ENCODE data around the gene MSX1. TPM values are rescaled to one million over a fixed set of nuclear protein-coding genes. Genes with fewer than 3 reads are reported as not detected.

Gene MSX1
- total RNA-seq, 1 donor from 2014 or later, result 15.1 TPM

DNA sequence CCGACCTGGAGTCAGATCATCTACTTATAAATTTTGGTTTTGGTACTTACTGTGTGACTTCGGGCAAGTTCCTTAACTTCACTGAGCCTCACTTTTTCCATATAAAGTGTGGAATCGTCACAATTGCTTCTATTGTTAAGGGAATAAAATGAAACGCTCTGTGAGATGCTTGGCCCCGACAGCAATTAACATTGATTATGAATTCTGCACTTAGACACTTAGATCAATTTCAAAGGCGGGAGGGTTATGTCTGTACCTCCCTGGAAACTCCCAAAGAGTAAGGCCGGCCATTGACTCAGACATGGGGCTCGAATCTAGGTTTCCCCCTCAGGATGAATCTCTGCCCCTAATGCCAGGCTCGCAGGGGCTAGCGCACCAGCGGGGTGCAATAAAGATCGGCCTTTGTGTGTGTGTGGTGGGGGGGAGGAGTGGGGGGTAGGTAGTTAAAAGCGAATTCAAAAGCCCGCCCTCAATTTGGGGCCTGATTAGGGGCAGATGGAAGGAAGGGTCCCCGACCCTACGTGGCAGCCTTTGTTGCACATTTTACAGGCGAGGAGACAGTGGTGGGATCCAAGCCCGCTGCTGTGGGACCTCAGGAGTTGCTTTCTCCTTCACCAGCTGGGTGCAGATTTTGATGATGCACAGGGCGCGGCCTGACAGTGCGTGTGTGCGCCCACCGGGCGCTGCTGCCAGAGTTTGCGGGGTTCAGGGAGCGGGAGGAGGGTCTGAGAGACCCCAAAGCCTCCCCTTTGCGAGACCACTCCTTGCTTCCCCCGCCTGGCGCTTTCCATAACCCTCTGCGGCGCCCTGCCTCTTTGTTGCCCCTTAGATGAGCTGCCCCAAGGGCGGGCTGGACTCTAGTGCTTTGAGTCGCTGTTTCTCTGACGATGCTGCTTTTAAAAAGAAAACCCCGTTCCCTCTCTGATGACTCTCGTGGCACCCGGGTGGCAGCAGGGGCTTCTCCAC lies 9.6 kb downstream of the MSX1 start:
- no peak for DNase-seq (ENCODE audit: low read depth)

DNA sequence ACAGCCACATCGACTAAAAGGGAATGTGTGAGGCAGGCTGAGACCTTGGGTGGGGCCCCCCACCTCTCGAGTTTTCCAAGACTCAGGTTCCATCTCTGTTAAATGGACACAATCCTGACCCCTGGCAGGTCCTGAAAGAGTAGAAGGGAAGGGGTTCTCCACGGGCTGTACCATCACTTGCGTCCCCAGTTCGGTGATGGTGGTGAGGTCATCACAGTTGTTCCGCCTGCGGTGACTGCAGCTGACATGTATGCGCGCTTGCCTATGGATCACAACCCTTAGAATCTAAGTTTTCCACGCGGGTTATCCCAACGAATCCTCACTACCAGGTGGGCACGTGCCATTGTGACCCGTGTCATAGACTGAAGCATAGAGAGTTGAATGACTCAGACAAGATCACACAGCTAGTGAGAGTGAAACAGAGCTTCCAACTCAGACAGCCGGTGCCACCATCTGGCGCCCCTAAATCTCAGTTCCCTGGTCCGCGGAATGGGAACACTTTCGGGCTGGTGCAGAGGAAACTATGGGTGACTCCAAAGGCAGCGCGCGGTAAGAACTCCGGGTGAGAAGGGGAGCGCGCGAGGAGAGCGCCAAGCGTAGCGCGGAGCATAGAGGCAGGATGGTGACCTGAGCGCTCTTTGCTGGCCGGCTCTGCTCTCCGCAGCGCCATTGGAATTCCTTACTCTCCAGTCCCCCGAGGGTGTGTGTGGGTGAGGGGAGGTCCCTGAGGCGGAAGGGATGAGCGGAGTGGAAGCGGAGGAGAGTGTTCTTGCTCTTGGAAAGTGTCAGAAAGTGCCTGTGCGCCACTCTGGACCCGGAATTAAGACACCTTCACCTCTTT lies 10.5 kb downstream of the MSX1 start:
- DNase-seq (ENCODE audit: low read depth), result no peak

DNA sequence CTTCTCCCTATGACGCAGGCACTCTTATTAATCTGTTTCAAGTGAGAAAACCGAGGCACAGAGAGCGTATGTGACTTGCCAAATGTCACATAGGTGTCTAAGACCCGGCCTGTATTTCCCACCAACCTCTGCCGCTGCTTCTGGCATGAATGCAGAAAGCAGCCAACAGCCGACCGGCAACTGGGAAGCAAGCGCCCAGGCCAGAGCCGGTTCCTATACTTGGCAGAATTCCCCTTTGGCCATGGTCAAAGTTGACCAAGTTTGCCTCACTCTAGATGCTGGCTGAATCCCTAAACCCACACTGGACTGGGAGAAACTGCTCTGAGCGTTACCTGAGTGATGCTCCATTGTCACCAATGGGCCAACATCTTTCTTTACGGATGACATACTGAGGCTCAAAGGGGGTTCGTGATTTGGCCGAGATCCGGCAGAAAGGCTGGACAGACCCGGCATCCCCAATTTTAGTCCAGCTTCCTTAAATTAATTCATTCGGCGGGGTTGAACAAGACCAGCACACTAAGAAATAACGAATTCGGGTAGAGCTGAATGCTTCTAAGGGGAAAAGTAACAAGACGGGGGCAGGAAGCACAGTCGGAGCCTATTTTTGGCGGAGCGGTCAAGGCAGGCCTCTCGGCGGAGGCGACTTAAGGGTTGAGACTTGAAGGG lies 11.2 kb downstream of the MSX1 start:
- no peak for DNase-seq (ENCODE audit: low read depth)

DNA sequence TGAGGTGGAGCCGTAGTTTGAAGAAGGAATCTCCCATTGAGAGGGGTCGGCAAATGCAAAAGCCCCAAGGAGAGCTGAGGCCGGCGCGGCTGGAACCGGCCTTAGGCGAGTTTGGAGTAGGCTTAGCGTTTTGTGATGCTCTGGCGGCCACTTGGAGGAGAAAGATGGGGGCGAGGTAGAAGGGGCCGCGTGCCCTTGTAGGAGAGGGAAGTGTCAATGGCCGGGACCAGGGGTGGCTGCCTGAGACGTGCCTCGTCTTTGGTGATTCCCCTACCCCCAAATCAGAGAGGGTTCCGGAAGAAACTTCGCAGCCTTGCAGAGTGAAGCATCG lies 11.7 kb downstream of the MSX1 start:
- no peak for DNase-seq (ENCODE audit: low read depth)

DNA sequence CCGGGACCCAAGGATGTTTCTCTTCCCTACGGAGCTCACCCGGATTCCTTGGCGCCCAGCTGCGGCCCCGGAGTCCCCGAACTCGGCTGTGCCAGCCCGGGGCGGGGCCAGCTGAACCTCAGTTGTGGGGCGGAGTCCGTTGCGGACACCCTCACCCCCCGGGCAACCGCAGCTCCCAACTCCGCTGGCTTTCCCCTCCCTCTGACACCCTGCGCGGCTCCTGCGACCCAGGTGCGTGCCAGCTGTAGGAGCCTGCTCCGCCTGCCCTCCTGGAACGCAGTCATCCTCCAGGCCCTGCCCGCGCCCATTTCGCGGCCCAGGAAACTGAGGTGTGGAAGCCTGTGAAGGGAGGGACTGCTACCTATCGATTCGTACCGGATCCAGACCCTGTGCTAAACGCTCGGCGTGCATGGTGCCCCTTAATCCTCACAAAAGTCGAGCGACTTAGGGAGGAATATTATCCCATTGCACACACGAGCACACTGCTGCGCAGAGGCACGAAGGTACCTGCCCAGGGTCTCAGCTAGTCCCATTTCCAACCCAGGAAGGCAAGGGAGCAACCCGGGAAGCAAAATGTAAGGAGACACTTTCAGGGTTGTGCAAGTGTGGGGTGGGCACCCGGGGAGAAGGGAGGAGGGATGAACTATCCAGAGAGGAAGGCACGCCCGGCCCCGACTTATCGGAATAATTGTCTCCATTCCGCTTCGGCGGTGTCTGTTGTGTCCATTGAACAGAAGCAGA lies 12.3 kb downstream of the MSX1 start:
- DNase-seq (ENCODE audit: low read depth), result no peak

DNA sequence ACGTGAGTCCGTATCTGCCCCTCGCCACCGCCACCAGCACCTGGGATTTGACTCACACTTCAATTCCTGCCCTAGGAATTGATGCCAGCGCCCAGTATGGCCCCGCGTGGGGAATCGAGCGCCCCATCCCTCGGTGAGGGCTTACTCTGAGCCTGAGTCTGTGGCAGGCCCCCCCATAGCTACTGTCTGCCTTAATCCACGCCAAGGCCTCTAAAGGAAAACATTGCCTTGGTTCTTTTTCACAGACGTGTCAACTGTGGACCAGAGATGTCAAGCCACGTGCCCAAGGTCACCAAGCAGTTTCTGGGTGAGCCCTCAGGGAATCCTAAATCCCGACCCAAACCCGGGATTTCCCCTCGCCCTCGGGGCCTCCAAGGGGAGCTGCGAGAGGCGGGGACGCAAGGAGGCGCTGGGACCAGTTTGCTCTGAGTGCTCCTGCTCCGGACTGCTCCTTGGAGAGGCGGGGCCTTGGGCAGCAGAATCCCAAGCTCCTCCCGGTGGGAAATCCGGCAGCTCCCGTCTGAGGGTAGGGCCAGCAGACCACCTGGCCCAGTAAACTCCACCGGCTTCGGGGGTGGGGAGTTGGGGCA lies 12.9 kb downstream of the MSX1 start:
- no peak for DNase-seq (ENCODE audit: low read depth)

DNA sequence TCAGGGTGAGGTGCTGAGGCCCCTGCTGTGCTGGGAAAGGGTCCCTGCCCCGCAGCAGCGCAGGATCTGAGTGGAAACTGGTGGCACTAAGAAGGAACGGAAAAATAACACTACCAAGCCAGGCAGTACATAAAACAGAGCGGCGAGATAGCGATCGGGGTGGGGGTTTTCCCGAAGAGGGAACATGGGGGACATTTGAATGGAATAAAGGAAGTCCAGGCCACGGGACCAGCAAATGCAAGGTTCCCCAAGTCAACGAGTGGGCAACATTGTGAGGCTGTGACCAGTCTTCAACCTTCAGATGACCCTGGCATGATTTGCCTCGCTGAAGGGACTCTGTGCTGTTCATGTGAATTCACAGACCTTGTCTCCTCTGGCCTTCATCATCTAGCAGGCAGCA lies 13.7 kb downstream of the MSX1 start:
- no peak for DNase-seq (ENCODE audit: low read depth)

DNA sequence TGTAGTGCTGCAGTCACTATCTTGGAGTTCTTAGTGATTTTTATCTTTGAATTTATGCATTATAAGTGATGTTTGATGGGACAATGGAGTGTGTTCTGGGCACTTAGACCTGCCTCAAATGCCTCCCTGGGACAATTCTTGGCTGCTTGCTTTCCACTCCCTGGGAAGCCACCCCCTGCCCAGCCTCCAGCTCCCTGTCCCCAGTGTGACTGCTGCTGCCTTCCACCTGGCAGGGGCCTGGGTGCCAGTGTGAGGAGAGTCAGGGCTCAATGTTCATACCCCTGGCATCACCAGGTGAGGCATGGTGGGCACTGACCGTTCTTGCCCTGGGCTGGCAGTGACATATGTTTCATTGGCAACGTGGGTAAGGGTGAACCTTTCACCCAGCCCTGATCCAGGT lies 14.8 kb downstream of the MSX1 start:
- DNase-seq (ENCODE audit: low read depth), result no peak

DNA sequence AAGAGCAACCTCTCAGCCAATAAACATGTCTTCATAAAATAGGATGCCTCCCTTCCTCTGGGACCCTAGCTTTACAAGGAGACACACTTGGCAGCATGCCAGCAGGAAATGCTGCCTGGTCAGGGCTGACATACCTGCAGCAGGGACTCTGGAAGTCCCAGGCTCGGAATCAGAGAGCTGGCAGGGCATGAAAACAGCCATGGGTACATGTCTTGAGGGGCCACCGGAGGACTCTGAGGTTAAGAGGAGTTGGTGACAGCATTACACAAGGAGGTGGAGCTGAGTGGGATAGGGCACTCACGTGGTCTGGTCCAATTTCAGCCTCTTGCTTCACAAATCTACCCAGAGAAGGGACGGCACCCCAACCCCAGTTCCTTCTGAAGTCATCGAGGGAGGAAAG lies 15.7 kb downstream of the MSX1 start:
- DNase-seq (ENCODE audit: low read depth), result no peak

DNA sequence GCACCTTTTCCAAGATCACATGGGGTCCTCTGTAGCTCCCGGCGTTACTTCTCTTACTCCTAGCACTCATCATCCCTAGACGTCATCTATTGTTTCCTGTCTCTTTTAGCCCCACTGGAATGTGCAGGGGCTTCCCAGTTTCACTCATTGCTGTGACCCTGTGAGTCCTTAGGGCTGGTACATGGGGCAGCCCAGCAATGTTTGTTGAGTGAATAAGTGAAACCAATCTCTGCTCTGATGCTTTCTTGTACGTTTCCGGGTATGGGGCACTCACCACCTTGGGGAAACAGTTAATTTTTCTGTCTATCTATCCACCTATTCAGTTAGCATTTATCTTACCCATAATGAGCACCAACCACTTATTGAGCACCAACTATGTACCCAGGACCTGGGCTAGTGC lies 16.1 kb downstream of the MSX1 start:
- DNase-seq (ENCODE audit: low read depth), result no peak

DNA sequence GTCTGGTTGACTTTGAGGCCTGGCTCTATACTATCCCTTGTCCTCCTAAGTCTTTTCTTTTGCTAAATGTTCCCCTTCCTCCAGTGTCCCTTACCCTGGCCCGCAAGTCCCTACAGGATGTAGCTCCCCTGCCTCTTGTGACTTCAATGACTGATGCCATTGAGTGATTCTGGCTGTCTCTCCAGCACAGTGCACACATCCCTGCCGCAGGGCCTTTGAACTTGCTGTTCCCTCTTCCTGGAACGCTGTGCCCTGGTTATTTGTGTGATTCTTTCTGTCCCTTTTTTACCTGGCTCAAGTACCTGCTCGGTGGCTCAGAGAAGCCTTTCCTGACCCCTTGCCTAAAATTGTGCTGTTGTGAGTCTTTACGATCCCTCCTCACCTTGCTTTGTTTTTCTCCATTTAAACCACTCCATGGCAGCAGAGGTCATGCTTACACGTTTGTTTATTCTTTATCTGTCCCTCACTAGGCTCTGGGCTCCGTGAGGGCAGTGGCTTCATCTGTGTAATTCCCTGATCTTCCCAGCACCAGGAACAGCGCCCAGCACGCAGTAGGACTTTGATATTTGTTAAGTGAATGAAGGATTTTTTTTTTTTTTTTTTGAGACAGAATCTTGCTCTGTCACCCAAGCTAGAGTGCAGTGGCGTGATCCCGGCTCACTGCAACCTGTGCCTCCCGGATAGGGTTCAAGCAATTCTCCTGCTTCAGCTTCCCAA lies 17.6 kb downstream of the MSX1 start:
- no peak for DNase-seq (ENCODE audit: low read depth)

DNA sequence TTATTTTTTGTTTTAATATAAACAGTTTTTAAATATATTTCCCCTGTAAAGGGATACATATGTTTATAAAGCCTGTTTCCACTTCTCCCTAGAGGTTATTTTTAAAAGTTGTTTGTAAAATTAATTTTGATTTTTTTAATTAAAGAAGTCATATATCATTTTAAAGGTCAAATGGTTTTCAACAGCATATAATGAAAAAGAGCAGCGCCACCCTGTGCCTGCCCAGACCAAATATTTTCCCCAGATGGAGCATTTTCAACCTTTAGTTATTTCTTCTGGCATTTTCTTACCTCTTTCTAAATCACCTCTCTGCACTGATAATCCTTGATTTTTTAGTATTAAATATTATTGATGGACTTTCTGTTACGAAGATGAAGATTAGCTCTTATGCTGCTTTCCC lies 21.0 kb downstream of the MSX1 start:
- no peak for DNase-seq (ENCODE audit: low read depth)

DNA sequence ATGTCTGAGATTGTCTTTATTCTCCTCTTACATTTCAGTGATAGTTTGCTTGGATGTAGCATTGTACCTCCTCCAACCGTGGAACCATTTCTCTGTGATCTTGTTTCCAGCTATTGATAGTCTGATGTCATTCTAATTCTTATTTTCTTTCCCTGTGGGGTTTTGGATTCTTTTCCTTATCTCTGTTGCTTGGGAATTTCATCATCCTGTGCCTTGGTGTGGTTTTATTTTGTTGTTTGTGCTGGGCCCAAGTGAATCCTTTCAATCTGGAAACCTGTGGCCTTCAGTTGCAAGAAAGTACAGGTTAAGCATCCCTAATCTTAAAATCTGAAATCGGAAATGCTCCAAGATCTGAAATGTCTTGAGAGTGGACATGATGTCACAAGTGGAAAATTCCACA lies 22.0 kb downstream of the MSX1 start:
- no peak for DNase-seq (ENCODE audit: low read depth)

DNA sequence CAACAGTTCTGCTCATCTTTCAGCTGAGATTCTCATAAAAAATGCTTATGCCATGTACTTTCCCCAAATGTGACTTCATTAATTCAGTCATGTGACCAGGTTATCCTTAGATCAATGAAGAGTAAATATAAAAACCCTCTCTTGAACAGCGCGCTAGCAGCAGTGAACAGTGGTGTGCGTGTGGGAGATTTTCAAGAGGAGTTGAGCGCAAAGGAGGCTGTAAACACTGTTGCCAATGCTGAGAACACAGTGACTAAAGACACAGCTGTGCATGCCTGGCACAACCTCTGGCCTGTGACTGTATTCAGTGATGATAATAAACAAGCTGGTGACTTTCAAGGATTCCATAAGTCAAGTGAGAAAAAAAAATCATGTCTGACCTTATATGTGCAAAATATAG lies 25.1 kb downstream of the MSX1 start:
- DNase-seq (ENCODE audit: low read depth), result no peak

DNA sequence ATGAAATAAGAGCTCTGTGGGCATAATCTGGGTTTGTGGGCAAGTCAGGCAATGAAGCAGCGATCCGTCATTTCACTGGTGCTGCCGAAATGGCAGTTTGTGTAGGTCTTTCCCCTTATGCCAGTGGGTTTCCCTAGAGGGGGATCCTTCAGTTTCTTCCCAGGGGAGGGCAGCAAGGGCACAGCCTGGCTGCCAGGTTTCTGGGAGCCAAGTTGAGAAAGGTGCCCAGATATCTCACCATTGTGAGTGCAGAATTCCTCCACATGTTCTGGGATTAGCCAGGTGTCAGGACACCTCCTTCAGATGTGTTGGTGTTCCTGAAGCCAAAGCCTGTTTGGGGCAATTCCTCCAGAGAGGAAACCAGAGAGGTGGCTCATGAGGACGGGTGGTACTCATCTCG lies 28.0 kb downstream of the MSX1 start:
- DNase-seq (ENCODE audit: low read depth), result no peak

DNA sequence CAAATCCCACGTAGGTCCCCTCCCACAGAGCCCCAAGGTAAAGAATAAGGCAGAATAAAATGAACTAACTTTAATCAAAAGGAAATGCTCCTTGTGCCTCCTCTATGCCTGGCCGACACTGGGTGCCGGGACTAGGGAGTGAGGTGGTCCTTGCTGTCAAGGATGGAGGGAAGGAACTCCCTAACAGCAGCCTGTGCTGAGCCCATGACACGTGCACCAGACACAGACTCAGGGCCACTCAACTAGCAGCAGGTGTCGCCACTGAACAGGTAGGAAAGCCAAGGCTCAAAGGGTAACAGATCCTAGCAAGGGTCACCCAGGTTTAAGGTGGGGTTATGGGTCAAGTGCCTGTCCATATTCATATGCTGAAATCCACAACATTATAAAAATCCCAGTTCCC lies 29.2 kb downstream of the MSX1 start:
- DNase-seq (ENCODE audit: low read depth), result no peak

DNA sequence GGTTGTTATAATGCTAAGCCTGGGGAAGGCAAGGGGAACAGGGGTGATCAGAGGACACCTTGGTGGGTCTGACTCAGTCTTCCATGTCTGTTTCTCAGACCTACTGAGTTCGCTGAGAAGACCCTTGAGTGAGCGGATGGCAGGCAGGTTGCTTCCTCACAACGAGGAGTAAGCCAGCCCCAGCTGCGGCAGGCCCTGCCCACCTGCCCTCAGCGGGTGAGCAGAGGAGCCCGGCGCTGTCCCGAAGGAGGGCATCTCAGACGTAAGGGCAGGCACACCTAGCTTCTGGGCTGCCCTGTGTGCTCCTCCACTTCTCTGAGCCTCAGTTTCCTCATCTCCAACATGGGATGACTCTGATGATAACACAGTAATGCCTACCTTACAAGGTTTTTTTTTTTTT lies 30.3 kb downstream of the MSX1 start:
- no peak for DNase-seq (ENCODE audit: low read depth)

DNA sequence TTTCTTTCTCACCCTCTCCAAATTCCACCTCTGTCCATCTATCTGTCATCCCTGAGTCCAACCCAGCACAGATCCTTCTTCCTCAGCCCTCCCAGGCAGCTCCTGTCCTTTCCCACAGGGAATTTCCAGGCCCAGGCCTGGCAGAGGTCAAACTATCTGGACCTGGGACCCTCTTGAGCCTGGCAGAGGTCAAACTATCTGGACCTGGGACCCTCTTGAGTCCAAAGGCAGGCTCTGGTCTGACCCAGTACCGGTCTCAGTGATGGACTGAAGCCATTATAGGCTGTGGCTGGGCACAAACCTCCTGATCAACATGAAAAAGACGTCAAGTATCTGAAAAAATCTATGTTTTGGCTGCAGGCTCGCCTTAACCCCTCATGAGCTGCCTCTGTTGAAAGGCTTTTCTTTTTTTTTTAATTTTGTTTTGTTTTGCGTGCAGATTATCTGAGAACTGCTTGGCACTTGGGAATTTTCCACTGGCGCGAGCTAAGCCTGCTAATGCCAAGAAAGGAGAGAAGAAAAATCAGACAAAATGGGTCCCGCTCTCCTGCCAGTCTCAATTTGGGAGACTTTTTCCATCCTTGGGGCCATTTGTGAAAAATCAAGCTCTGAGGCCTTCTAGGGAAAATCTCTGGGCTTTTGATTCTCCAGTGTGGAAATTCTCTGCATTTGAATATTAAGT lies 31.2 kb downstream of the MSX1 start:
- DNase-seq (ENCODE audit: low read depth), result no peak

DNA sequence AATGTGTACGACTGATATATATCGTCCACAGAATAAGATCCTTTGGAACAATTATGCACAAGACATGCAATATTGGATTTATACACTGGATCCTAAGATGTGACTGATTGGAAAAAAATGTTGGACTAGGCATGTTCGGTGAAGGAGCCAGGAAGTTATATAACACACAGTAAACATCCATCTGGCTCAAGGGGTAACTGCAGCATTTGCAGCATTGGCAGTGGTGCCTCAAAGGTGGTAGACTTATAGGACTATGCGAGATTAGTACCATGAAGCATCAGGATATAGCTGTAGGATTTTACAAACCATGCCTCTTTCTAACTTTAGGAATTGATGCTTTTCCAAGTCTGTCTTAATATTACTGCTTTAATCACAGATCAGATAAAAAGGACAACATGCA lies 34.3 kb downstream of the MSX1 start:
- no peak for DNase-seq (ENCODE audit: low read depth)

Data from myocyte (in vitro differentiated cells).